Activated naive CD8-positive, alpha-beta T cell (primary cell): ENCODE measurements around the gene SLC2A5.
"Not testable (repeated sequence)": the region's sequence is repeated elsewhere in the genome, so short reads cannot be mapped to it uniquely, and the experiment has no call there.

Experiments used
- H3K27ac Mint-ChIP-seq: one replicate; pipeline ENCODE4 v1.8.0; 2021; ENCODE audit warnings: mixed read lengths
- H3K27me3 Mint-ChIP-seq: one replicate; pipeline ENCODE4 v1.8.0; 2021; ENCODE audit warnings: mixed read lengths
- H3K36me3 Mint-ChIP-seq: one replicate; pipeline ENCODE4 v1.8.0; 2021; ENCODE audit warnings: mixed read lengths
- H3K4me1 Mint-ChIP-seq: one replicate; pipeline ENCODE4 v1.8.0; 2021; ENCODE audit warnings: low read depth, mixed read lengths
- H3K4me3 Mint-ChIP-seq: one replicate; pipeline ENCODE4 v1.8.0; 2021; ENCODE audit warnings: mild to moderate bottlenecking, mixed read lengths
- H3K9me3 Mint-ChIP-seq: one replicate; pipeline ENCODE4 v1.8.0; 2021; ENCODE audit warnings: low read depth, mixed read lengths

SLC2A5 gene

DNA sequence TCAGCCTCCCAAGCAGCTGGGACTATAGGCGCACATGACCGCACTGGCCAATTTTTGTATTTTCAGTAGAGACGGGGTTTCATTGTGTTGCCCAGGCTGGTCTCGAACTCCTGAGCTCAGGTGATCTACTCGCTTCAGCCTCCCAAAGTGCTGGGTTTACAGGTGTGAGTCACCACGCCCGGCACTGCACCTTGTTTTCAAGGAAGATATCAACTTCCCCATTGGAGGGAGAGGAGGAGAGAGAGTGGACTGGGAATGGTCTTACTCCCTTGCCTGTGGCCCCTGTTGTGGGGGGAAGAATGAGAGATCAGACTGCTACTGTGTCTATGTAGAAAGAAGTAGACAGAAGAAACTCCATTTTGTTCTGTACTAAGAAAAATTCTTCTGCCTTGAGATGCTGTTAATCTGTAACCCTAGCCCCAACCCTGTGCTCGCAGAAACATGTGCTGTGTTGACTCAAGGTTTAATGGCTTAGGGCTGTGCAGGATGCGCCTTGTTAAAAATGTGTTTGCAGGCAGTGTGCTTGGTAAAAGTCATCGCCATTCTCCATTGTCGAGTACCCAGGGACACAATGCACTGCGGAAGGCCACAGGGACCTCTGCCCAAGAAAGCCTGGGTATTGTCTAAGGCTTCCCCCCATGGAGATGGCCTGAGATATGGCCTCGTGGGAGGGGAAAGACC is 67.8 kb downstream of the SLC2A5 start:
- not testable (repeated sequence) for H3K27me3 Mint-ChIP-seq, H3K4me3 Mint-ChIP-seq, H3K9me3 Mint-ChIP-seq, H3K27ac Mint-ChIP-seq, H3K36me3 Mint-ChIP-seq
- H3K4me1 Mint-ChIP-seq, result peaks cover 14% of the 10 kb centered on the region

GRCh38 chr1:8993962-8994675 is 75.3 kb downstream of the SLC2A5 start:
- not testable (repeated sequence) for H3K27ac Mint-ChIP-seq, H3K4me3 Mint-ChIP-seq, H3K4me1 Mint-ChIP-seq, H3K36me3 Mint-ChIP-seq, H3K9me3 Mint-ChIP-seq, H3K27me3 Mint-ChIP-seq

- H3K36me3 Mint-ChIP-seq, result no peaks in the 10 kb centered on the region
- no peaks in the 10 kb centered on the region for H3K27me3 Mint-ChIP-seq
- H3K27ac Mint-ChIP-seq, result no peak overlapping the region
- peaks cover 8% of the 10 kb centered on the region for H3K4me1 Mint-ChIP-seq
- H3K9me3 Mint-ChIP-seq, result no peaks in the 10 kb centered on the region
- H3K4me3 Mint-ChIP-seq, result no peak overlapping the region
These were observed 76.3 kb downstream of the SLC2A5 start for GRCh38 chr1:8992936-8993687.

DNA sequence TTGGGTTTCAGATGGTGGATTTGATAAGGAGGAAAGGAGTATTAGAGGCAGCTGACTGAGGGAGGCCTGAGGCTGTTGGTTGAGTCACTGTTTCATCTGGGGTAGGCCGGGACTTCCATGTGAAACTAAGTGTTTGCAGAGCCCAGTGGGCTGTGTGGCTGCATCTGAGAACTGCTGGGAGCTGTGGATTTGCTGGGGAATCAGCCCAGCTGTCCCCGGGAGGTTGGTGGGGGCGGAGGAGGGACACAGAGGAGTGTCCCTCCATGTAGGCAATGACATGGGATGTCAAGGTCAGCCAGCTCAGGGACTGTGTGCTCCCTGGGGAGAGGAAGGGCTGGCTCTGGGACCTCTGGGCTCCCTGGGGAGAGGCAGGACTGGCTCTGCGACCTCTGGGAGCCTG is 79.6 kb downstream of the SLC2A5 start:
- no peaks in the 10 kb centered on the region for H3K36me3 Mint-ChIP-seq
- no peaks in the 10 kb centered on the region for H3K27me3 Mint-ChIP-seq
- peaks cover 34% of the 10 kb centered on the region for H3K4me1 Mint-ChIP-seq
- peak overlapping the region; percentile 50 for H3K27ac Mint-ChIP-seq
- no peak overlapping the region for H3K4me3 Mint-ChIP-seq
- H3K9me3 Mint-ChIP-seq, result no peaks in the 10 kb centered on the region

- Mint-ChIP-seq H3K4me3 (no peak overlapping the region), H3K27me3 (no peaks in the 10 kb centered on the region), H3K27ac (no peak overlapping the region), H3K36me3 (no peaks in the 10 kb centered on the region), H3K4me1 (peaks cover 37% of the 10 kb centered on the region), H3K9me3 (no peaks in the 10 kb centered on the region)
These were observed 80.4 kb downstream of the SLC2A5 start for GRCh38 chr1:8989061-8989460.

DNA sequence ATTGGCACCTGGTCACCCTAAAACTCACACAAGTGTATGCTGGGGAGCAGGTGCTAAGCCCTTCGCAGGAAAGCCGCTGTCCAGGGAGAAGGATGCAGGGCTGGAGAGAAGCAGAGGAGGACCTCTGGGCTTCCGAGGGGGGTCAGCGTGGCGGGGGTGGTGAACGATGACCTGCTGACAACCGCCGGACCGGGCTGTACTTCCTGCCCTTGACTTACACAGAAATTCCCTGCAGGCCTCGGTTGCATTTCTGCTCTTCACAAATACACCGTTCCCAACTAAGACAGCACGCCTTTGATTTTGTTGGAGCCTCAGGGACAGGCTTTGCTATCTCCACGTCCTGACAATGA is 80.8 kb downstream of the SLC2A5 start:
- Mint-ChIP-seq H3K9me3 (no peaks in the 10 kb centered on the region), H3K36me3 (no peaks in the 10 kb centered on the region), H3K27ac (no peak overlapping the region), H3K4me1 (peaks cover 42% of the 10 kb centered on the region), H3K4me3 (no peak overlapping the region), H3K27me3 (no peaks in the 10 kb centered on the region)

GRCh38 chr1:8987881-8988617 is 81.4 kb downstream of the SLC2A5 start:
- peak overlapping the region; percentile 51 for H3K4me3 Mint-ChIP-seq

GRCh38 chr1:8986814-8987190 is 82.6 kb downstream of the SLC2A5 start:
- Mint-ChIP-seq H3K27me3 (no peaks in the 10 kb centered on the region), H3K4me1 (peaks cover 44% of the 10 kb centered on the region), H3K36me3 (no peaks in the 10 kb centered on the region), H3K4me3 (peak overlapping the region; percentile 63), H3K27ac (peak overlapping the region; percentile 85), H3K9me3 (no peaks in the 10 kb centered on the region)

More at GRCh38 chr1:8987881-8988617, 81.4 kb downstream of the SLC2A5 start:
- H3K4me1 Mint-ChIP-seq, result peaks cover 46% of the 10 kb centered on the region
- H3K27me3 Mint-ChIP-seq, result no peaks in the 10 kb centered on the region
- H3K9me3 Mint-ChIP-seq, result no peaks in the 10 kb centered on the region
- no peaks in the 10 kb centered on the region for H3K36me3 Mint-ChIP-seq
- peak overlapping the region; percentile 85 for H3K27ac Mint-ChIP-seq

DNA sequence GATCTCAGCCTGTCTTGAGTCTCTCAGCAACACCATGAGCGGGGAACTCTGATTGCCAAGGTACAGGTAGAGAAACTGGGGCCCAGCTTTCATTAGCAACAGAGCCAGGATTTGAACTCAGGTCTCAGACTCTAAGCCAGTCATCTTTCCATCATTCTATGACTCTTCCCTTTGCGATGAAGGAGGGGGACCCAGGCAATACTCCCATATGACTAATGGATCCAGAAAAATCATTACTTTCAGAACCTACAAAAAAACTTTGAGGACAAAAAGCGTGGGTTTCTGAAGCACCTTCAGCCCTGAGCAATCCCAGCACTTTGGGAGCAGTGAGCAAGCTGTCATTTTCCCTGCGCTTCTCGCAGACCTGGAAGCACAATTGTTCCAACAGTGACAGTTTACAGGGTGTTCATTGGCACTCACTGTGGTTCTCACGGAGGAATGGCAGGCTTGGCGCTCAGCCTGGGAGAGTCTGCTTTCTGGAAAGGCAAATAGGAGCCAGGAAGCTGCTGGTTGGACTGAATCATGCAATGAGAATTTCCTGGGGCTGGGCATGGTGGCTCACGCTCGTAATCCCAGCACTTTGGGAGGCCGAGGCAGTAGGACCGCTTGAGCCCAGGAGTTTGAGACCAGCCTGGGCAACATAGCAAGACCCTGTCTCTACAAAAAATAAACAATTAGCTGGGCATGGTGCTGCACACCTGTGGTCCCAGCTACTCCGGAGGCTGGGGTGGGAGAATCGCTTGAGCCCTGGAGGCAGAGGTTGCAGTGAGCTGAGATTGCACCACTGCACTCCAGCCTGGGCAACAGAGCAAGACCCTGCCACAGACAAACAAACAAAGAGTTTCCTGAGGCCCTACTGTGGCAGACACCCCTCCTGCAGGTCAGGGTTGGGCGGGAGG is 83.3 kb downstream of the SLC2A5 start:
- Mint-ChIP-seq H3K4me1 (peaks cover 44% of the 10 kb centered on the region), H3K36me3 (no peaks in the 10 kb centered on the region), H3K27ac (peak overlapping the region; percentile 85), H3K9me3 (no peaks in the 10 kb centered on the region), H3K27me3 (no peaks in the 10 kb centered on the region), H3K4me3 (peak overlapping the region; percentile 63)
